ENCODE measurements around the gene PLD4.
A peak's percentile ranks its signal among the peaks of the same experiment; 100 is the strongest.
"Not testable (repeated sequence)": the region's sequence is repeated elsewhere in the genome, so short reads cannot be mapped to it uniquely, and the experiment has no call there.

Gene PLD4

GRCh38 chr14:104924421-104925213 is at the start of gene PLD4:
TSS of gene PLD4 (plus strand) at chr14:104924879. CDS start at chr14:104927141, 2,262 bp downstream.
- no peak for DNase-seq

GRCh38 chr14:104875412-104875751 is 49.3 kb upstream of the PLD4 start:
- no peak for DNase-seq

- DNase-seq: no peak
Measured at GRCh38 chr14:104875811-104876210, 48.9 kb upstream of the PLD4 start.

- DNase-seq: peak; percentile 41
Measured at GRCh38 chr14:104876251-104876699, 48.4 kb upstream of the PLD4 start.

GRCh38 chr14:104877066-104877805 is 47.4 kb upstream of the PLD4 start:
- DNase-seq: no peak

- no peak for DNase-seq
Measured at GRCh38 chr14:104877806-104878550, 46.7 kb upstream of the PLD4 start.

- DNase-seq: no peak
Measured at GRCh38 chr14:104878582-104878981, 46.1 kb upstream of the PLD4 start.

GRCh38 chr14:104879201-104879982 is 45.3 kb upstream of the PLD4 start:
- no peak for DNase-seq

GRCh38 chr14:104879983-104880565 is 44.6 kb upstream of the PLD4 start:
- DNase-seq: no peak

GRCh38 chr14:104880584-104881210 is 44.0 kb upstream of the PLD4 start:
- no peak for DNase-seq

- no peak for DNase-seq
Measured at GRCh38 chr14:104881369-104881979, 43.2 kb upstream of the PLD4 start.

GRCh38 chr14:104882325-104882973 is 42.2 kb upstream of the PLD4 start:
- DNase-seq: no peak

- no peak for DNase-seq
Measured at GRCh38 chr14:104882991-104883660, 41.6 kb upstream of the PLD4 start.

- DNase-seq: no peak
Measured at GRCh38 chr14:104883681-104884361, 40.9 kb upstream of the PLD4 start.

GRCh38 chr14:104884381-104884780 is 40.3 kb upstream of the PLD4 start:
- not testable (repeated sequence) for DNase-seq

- DNase-seq: no peak
Measured at GRCh38 chr14:104885031-104885972, 39.4 kb upstream of the PLD4 start.

- DNase-seq: no peak
Measured at GRCh38 chr14:104885973-104886689, 38.5 kb upstream of the PLD4 start.

Data from CD4-positive, alpha-beta T cell treated with Interleukin-17A for 1 hour (primary cell).